Activated T-helper 17 cell treated with anti-CD3 and anti-CD28 coated beads, Interleukin-2, amount 50 U/mL, for 72 hours (primary cell): Measurements from ENCODE around the gene STARD9. TPM values are rescaled to one million over a fixed set of nuclear protein-coding genes. Genes with fewer than 3 reads are reported as not detected.

ENCODE experiments used
- ATAC-seq: fragments of 150-1000 bp; cut with Tn5 transposase; replicated peaks from 2 replicates; pipeline ENCODE4 v1.10.0; 2021; ENCODE audit warnings: mild to moderate bottlenecking, moderate library complexity
- H3K27ac Mint-ChIP-seq: one replicate; pipeline ENCODE4 v1.8.0; 2022; ENCODE audit warnings: mixed read lengths
- H3K27me3 Mint-ChIP-seq: one replicate; pipeline ENCODE4 v1.8.0; 2022; ENCODE audit warnings: mixed read lengths
- H3K36me3 Mint-ChIP-seq: one replicate; pipeline ENCODE4 v1.8.0; 2022; ENCODE audit warnings: low read depth, mild to moderate bottlenecking, mixed read lengths
- H3K4me1 Mint-ChIP-seq: one replicate; pipeline ENCODE4 v1.8.0; 2022; ENCODE audit warnings: mixed read lengths
- H3K4me3 Mint-ChIP-seq: one replicate; pipeline ENCODE4 v1.8.0; 2022; ENCODE audit warnings: mild to moderate bottlenecking, mixed read lengths
- H3K9me3 Mint-ChIP-seq: one replicate; pipeline ENCODE4 v1.8.0; 2022; ENCODE audit warnings: mixed read lengths
- total RNA-seq, 2 donors: library from RNA; stranded (reverse); gene quantifications; one replicate each; pipeline ENCODE4 v1.2.3, GENCODE V29; 2022

The STARD9 gene
- total RNA-seq, 2 donors from 2014 or later: 9.5 to 10.9 TPM

DNA sequence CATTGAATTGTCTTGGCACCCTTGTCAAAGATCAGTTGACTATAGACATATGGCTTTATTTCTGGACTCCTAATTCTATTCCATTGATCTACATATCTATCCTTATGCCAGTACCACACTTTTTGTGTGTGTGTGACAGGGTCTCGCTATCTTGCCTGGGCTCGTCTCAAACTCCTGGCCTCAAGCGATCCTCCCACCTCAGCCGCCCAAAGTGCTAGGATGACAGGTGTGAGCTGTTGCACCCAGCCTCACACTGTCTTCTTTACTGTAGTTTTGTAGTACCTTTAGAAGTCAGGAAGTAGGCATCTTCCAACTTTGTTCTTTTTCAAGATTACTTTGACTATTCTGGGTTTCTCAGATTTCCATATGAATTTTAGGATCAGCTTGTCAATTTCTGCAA, 137.2 kb downstream of the STARD9 start:
- no peak overlapping the region for H3K27ac Mint-ChIP-seq
- no peaks in the 10 kb centered on the region for H3K36me3 Mint-ChIP-seq
- no peaks in the 10 kb centered on the region for H3K27me3 Mint-ChIP-seq
- no peak overlapping the region for H3K4me3 Mint-ChIP-seq
- peaks cover 4% of the 10 kb centered on the region for H3K4me1 Mint-ChIP-seq
- H3K9me3 Mint-ChIP-seq: no peaks in the 10 kb centered on the region
- ATAC-seq: no peak

- ATAC-seq: no peak
- no peak overlapping the region for H3K4me3 Mint-ChIP-seq
- H3K36me3 Mint-ChIP-seq: peaks cover 16% of the 10 kb centered on the region
- no peaks in the 10 kb centered on the region for H3K9me3 Mint-ChIP-seq
- H3K27ac Mint-ChIP-seq: no peak overlapping the region
- no peaks in the 10 kb centered on the region for H3K27me3 Mint-ChIP-seq
- no peaks in the 10 kb centered on the region for H3K4me1 Mint-ChIP-seq
Observed at GRCh38 chr15:42716125-42716524, 140.7 kb downstream of the STARD9 start.

- H3K36me3 Mint-ChIP-seq: peaks cover 16% of the 10 kb centered on the region
- H3K9me3 Mint-ChIP-seq: no peaks in the 10 kb centered on the region
- ATAC-seq: no peak
- H3K4me1 Mint-ChIP-seq: no peaks in the 10 kb centered on the region
- H3K4me3 Mint-ChIP-seq: no peak overlapping the region
- no peak overlapping the region for H3K27ac Mint-ChIP-seq
- H3K27me3 Mint-ChIP-seq: no peaks in the 10 kb centered on the region
Observed at GRCh38 chr15:42716626-42717025, 141.2 kb downstream of the STARD9 start.

DNA sequence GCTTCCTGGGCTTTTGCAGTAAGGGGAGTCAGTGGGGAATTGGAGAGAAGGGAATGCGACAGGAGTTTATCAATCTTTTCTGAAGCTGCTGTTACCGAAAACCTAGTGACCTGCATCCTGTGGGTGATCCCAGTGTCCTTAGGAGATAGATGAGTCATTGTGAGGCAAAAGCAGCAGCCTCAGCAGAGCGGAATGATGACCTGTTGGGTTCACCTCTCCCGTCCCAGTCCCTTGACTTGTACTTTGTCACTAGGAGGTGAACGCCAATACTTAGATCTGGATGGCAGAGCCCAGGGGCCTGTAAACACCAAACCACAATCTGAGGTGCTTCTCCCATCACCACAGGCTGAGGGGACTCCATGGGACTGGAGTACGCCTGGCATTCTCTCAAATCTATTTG, 143.6 kb downstream of the STARD9 start:
- H3K27ac Mint-ChIP-seq: no peak overlapping the region
- H3K27me3 Mint-ChIP-seq: no peaks in the 10 kb centered on the region
- H3K36me3 Mint-ChIP-seq: peaks cover 33% of the 10 kb centered on the region
- H3K4me1 Mint-ChIP-seq: no peaks in the 10 kb centered on the region
- no peaks in the 10 kb centered on the region for H3K9me3 Mint-ChIP-seq
- ATAC-seq: no peak
- no peak overlapping the region for H3K4me3 Mint-ChIP-seq

DNA sequence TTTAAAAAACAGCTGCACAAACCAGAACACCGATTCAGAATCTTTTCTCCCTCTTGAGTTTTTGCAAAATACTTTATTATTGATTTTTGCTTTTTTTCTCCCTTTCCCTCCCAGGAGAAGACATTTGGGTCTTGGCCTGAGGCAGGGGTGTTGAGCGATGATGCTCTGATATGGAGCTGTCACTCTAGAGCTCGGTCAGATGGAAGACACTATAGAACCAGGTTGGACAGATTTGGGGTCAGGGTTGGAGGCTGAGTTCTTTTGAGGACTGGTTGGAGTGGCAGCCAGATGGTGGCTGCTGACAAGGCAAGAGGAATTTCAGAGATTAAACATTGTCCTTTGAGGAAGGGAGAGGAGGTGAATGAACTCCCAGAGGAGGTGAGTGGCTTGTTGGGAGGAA, 144.7 kb downstream of the STARD9 start:
- H3K4me3 Mint-ChIP-seq: no peak overlapping the region
- H3K27ac Mint-ChIP-seq: peak overlapping the region; percentile 76
- H3K4me1 Mint-ChIP-seq: no peaks in the 10 kb centered on the region
- H3K27me3 Mint-ChIP-seq: no peaks in the 10 kb centered on the region
- H3K9me3 Mint-ChIP-seq: no peaks in the 10 kb centered on the region
- ATAC-seq: no peak
- H3K36me3 Mint-ChIP-seq: peaks cover 43% of the 10 kb centered on the region

DNA sequence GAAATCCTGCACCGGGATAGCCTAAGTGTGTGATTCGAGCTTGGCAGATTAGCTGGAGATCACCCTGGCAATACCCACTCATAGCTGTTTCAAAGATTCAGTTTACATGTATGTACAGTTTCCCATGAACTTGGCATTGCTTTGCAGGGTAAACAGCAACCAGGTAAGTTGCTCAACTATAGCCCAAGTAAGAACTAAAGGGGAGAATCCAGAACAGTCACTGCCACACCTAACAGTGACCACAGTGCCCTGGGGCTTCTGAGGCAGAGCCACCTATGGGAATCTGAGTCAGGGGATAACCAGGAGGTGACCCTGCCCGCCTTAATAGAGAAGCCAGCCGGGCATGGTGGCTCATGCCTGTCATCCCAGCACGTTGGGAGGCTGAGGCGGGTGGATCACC, 145.6 kb downstream of the STARD9 start:
- Mint-ChIP-seq H3K27ac (no peak overlapping the region), H3K36me3 (peaks cover 51% of the 10 kb centered on the region), H3K9me3 (no peaks in the 10 kb centered on the region), H3K27me3 (no peaks in the 10 kb centered on the region), H3K4me3 (no peak overlapping the region), H3K4me1 (no peaks in the 10 kb centered on the region)
- no peak for ATAC-seq

GRCh38 chr15:42721916-42722315, 146.5 kb downstream of the STARD9 start:
- Mint-ChIP-seq H3K27ac (no peak overlapping the region), H3K36me3 (peaks cover 60% of the 10 kb centered on the region), H3K27me3 (no peaks in the 10 kb centered on the region), H3K4me1 (no peaks in the 10 kb centered on the region), H3K4me3 (no peak overlapping the region), H3K9me3 (no peaks in the 10 kb centered on the region)
- ATAC-seq: no peak

- H3K9me3 Mint-ChIP-seq: no peaks in the 10 kb centered on the region
- no peak overlapping the region for H3K4me3 Mint-ChIP-seq
- H3K27me3 Mint-ChIP-seq: no peaks in the 10 kb centered on the region
Observed at GRCh38 chr15:42723068-42723467, 147.7 kb downstream of the STARD9 start.

GRCh38 chr15:42724276-42724675, 148.9 kb downstream of the STARD9 start:
- ATAC-seq: no peak
- Mint-ChIP-seq H3K27me3 (no peaks in the 10 kb centered on the region), H3K27ac (no peak overlapping the region), H3K4me1 (peaks cover 4% of the 10 kb centered on the region), H3K36me3 (peaks cover 82% of the 10 kb centered on the region), H3K4me3 (no peak overlapping the region), H3K9me3 (no peaks in the 10 kb centered on the region)

More at GRCh38 chr15:42723068-42723467, 147.7 kb downstream of the STARD9 start:
- Mint-ChIP-seq H3K27ac (peak overlapping the region; percentile 20), H3K36me3 (peaks cover 70% of the 10 kb centered on the region), H3K4me1 (no peaks in the 10 kb centered on the region)
- no peak for ATAC-seq

DNA sequence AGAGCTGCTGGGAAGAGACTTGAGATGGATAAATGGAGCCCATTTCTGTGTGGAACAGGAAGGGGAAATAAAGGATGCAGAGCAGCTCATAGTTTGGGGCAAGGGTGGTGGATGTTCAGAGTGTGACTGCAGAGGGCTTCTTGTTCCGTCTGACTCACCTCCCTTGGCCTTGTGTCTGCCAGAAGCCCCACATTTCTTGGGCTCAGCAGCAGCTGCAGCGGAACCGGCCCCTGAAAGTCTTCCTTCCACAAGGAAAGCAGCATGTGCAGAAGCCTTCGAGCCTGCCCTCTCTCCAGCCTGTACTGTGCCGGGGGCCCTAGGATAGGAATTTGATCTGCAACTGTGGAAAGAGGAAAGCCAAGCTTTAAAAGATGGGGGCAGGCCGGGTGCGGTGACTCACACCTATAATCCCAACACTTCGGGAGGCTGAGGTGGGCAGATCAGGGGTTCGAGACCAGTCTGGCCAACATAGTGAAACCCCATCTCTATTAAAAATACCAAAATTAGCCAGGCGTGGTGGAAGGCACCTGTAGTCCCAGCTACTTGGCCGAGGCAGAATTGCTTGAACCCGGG, 150.0 kb downstream of the STARD9 start:
- H3K4me1 Mint-ChIP-seq: peaks cover 4% of the 10 kb centered on the region
- no peaks in the 10 kb centered on the region for H3K9me3 Mint-ChIP-seq
- no peak overlapping the region for H3K4me3 Mint-ChIP-seq
- peaks cover 83% of the 10 kb centered on the region for H3K36me3 Mint-ChIP-seq
- H3K27me3 Mint-ChIP-seq: no peaks in the 10 kb centered on the region
- ATAC-seq: no peak
- H3K27ac Mint-ChIP-seq: no peak overlapping the region

GRCh38 chr15:42726114-42726513, 150.7 kb downstream of the STARD9 start:
- Mint-ChIP-seq H3K4me3 (no peak overlapping the region), H3K9me3 (no peaks in the 10 kb centered on the region), H3K4me1 (peaks cover 4% of the 10 kb centered on the region), H3K36me3 (peaks cover 84% of the 10 kb centered on the region), H3K27ac (no peak overlapping the region), H3K27me3 (no peaks in the 10 kb centered on the region)
- no peak for ATAC-seq

DNA sequence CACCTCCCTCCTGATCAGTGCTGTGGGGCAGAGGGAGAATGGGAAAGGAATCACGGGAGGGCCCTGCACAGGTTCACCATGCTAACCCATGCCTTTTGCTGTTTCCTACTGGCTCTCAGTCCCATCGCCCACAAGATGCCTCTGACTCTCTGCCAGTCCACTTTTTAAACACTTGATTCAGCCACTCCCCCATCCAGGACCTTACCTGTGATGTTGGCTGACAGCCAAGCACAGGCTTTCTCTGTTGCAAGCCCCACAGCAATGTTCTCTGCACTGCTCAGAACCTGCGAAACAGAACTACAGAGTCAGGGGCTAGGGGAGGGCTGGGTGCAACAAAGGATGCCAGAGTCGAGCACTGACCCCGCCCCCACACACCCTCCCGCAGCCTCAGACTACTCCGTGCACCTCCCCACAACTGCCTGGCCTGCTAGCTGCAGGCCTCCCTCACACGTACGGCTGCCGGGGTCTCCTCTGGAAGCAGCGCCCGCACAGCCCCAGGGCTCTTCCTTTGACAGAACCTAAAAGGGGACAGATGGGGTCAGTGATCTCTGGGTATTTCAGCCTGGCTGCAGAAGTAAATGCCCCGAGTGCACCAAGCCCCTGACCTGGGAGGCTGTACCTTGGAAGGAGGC, 152.5 kb downstream of the STARD9 start:
- ATAC-seq: no peak
- no peak overlapping the region for H3K27ac Mint-ChIP-seq
- peaks cover 95% of the 10 kb centered on the region for H3K36me3 Mint-ChIP-seq
- H3K9me3 Mint-ChIP-seq: no peaks in the 10 kb centered on the region
- no peaks in the 10 kb centered on the region for H3K27me3 Mint-ChIP-seq
- H3K4me1 Mint-ChIP-seq: peaks cover 4% of the 10 kb centered on the region
- H3K4me3 Mint-ChIP-seq: no peak overlapping the region

GRCh38 chr15:42728560-42728959, 153.2 kb downstream of the STARD9 start:
- H3K9me3 Mint-ChIP-seq: no peaks in the 10 kb centered on the region
- H3K27ac Mint-ChIP-seq: no peak overlapping the region
- no peak for ATAC-seq
- no peak overlapping the region for H3K4me3 Mint-ChIP-seq
- no peaks in the 10 kb centered on the region for H3K27me3 Mint-ChIP-seq
- peaks cover 95% of the 10 kb centered on the region for H3K36me3 Mint-ChIP-seq
- H3K4me1 Mint-ChIP-seq: peaks cover 4% of the 10 kb centered on the region

DNA sequence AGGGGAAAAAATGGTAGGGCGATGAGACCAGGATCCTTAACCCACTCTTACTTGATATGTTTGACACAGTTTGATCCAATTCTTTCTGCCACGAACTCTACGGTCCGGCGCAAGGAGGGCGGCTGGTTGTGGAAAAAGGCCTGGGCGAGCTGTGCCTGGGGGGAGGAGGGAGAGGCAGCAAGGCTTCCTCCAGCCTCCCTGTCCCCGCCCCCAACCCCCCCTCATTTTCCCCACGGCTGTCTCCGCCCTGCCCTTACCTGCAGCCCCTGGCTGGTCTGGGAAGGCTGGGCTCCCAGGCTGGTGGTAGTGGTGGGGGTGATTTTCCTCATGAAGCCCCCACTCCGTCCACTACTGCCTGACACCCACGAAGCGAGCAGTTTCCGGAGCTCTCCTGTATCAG, 153.6 kb downstream of the STARD9 start:
- Mint-ChIP-seq H3K4me1 (peaks cover 4% of the 10 kb centered on the region), H3K4me3 (no peak overlapping the region), H3K27me3 (no peaks in the 10 kb centered on the region), H3K9me3 (no peaks in the 10 kb centered on the region), H3K36me3 (peaks cover 93% of the 10 kb centered on the region), H3K27ac (no peak overlapping the region)
- ATAC-seq: no peak

DNA sequence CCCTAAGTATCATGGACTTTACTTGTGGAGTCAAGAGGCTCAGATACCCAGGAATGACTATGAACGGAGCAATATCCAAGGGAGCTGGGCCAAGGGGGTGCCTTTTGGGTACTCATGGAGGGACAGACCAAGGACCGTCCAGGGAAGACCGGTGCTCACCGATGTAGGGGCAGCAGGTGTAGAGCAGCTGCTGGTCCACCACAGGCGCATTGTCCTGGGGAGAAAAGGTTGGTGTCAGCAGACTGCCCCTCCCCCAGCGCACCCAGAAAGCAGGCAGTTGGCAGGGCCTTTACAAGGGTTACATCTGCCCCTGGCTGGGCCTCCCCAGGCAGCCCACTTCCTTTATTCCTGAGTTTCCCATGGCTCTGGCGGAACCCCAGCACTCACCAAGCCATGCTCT, 154.0 kb downstream of the STARD9 start:
- Mint-ChIP-seq H3K9me3 (no peaks in the 10 kb centered on the region), H3K36me3 (peaks cover 93% of the 10 kb centered on the region), H3K27ac (no peak overlapping the region), H3K4me3 (no peak overlapping the region), H3K4me1 (peaks cover 4% of the 10 kb centered on the region), H3K27me3 (no peaks in the 10 kb centered on the region)
- no peak for ATAC-seq
